HG02759 (cell line): Measurements from ENCODE around the gene NAV3.
"Not testable (repeated sequence)": the region's sequence is repeated elsewhere in the genome, so short reads cannot be mapped to it uniquely, and the experiment has no call there.

Source experiments
- ATAC-seq: cut with Tn5 transposase; IDR thresholded peaks from one replicate; pipeline ENCODE4 v1.9.1; 2021; ENCODE audit warnings: mild to moderate bottlenecking, moderate library complexity; ENCODE audit not compliant: unreplicated experiment

NAV3 gene

GRCh38 chr12:78239544-78239943 is 408.9 kb downstream of the NAV3 start:
- ATAC-seq: no peak

DNA sequence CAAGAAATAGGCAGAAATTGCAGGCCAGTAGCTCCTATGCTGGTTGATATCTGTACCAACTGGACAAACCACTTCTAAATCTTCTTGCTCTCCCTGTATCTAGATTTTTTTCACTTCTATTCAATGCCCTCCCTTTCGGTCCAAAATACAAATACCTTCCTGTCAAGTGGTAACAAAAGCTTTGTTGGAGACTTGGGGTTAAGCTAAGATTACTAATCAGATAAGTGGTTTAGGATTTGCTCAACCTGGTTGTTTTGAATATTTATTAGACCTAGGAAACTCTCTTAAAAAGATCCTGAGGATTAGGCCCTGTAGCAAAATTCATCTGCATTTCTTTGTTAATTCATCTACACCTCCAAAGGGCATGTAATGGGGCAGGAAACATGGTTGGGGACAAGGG is 410.1 kb downstream of the NAV3 start:
- ATAC-seq: no peak

- ATAC-seq: no peak
Measured at GRCh38 chr12:78241446-78241845, 410.8 kb downstream of the NAV3 start.

- ATAC-seq: no peak
Measured at GRCh38 chr12:78244916-78245507, 414.3 kb downstream of the NAV3 start.

DNA sequence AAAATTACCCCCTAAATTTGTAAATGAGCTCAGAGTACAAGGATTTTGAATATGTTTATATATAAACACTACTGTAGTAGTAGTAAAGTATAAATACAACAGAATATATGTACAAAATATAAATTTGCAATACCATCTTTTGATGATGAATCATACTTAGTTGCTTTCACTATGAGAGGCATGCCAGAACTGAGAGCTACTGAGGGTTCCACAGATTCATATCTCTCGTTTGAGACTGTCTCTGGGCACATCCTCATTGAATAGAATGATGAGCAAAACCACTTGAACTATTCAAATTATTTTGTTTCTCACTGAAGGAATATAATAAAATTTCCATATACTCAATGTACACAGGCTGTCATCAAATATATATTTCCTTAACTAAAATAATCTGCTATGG is 417.6 kb downstream of the NAV3 start:
- ATAC-seq: no peak

- ATAC-seq: no peak
Measured at GRCh38 chr12:78249578-78249977, 418.9 kb downstream of the NAV3 start.

- ATAC-seq: not testable (repeated sequence)
Measured at GRCh38 chr12:78257662-78258061, 427.0 kb downstream of the NAV3 start.

- no peak for ATAC-seq
Measured at GRCh38 chr12:78260976-78261375, 430.3 kb downstream of the NAV3 start.

DNA sequence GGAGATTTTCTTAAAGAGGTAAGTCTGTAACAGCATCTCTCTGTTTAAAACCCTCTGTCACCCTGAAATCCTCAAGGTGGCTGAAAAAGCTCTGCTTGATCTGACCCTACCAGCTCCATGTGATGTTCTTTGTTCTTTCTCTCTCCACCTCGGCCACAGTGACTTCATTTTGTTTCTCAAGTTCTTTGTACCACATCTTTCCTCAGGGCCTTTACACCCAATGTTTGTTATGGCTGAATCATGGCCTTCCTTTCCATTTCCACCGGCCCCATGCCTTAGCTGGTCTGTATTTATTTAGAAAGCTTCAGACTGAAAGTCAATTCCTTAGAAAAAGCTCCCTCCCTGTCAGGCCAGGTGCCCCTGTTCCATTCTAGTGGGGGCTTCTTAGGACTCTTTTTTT is 431.2 kb downstream of the NAV3 start:
- no peak for ATAC-seq
